ENCODE data around the gene MDM1. TPM values are rescaled to one million over a fixed set of nuclear protein-coding genes. Genes with fewer than 3 reads are reported as not detected.

MDM1 gene
- total and polyA plus RNA-seq, 2 experiments from 2014 or later = 13.6 to 18.9 TPM

GRCh38 chr12:68341822-68342221 is 9.7 kb upstream of the MDM1 start:
- Mint-ChIP-seq H3K9me3 (no peaks in the 10 kb centered on the region), H3K27ac (no peak overlapping the region), H3K27me3 (ENCODE audit: insufficient read depth, low read depth, poor library complexity) (no peaks in the 10 kb centered on the region), H3K4me3 (no peak overlapping the region), H3K36me3 (ENCODE audit: low read depth) (no peaks in the 10 kb centered on the region), H3K4me1 (peaks cover 19% of the 10 kb centered on the region)
- Histone ChIP-seq H3K27me3 (ENCODE audit: insufficient read depth) (no peaks in the 10 kb centered on the region), H3K4me2 (no peak overlapping the region), H3K36me3 (ENCODE audit: insufficient read depth) (no peaks in the 10 kb centered on the region), H4K20me1 (replicated peaks; ENCODE audit: insufficient read depth) (no peaks in the 10 kb centered on the region), H3K4me3 (no peak overlapping the region), H2AFZ (no peak overlapping the region), H3K27ac (ENCODE audit: low read depth) (no peak overlapping the region), H3F3A (replicated peaks; ENCODE audit: low read depth) (no peaks in the 10 kb centered on the region), H3K79me2 (replicated peaks; ENCODE audit: insufficient read depth) (no peaks in the 10 kb centered on the region), H3K9me2 (ENCODE audit: insufficient read depth) (no peaks in the 10 kb centered on the region), H3K4me1 (ENCODE audit: insufficient read depth) (peaks cover 10% of the 10 kb centered on the region)
- TF ChIP-seq ZNF462 (CRISPR knock-in tag; IDR thresholded peaks at IDR 0.05) = no peak
- TF ChIP-seq NANOG (IDR thresholded peaks at IDR 0.05; ENCODE audit: borderline replicate concordance) = no peak
- TF ChIP-seq ETS1 (IDR thresholded peaks at IDR 0.05) = no peak
- TF ChIP-seq EZH2phosphoT487 (IDR thresholded peaks at IDR 0.05; ENCODE audit: unreplicated experiment) = no peak
- TF ChIP-seq ZNF331 (CRISPR knock-in tag; IDR thresholded peaks at IDR 0.05; ENCODE audit: low read depth) = no peak
- TF ChIP-seq REST (IDR thresholded peaks at IDR 0.05; ENCODE audit: unreplicated experiment) = no peak
- TF ChIP-seq JUNB (IDR thresholded peaks at IDR 0.05; ENCODE audit: unreplicated experiment) = no peak
- TF ChIP-seq STAT1 (IDR thresholded peaks at IDR 0.05; ENCODE audit: unreplicated experiment) = no peak
- TF ChIP-seq EZH2 (IDR thresholded peaks at IDR 0.05; ENCODE audit: low read depth, unreplicated experiment) = no peak
- no peak for TF ChIP-seq ZNF114 (CRISPR knock-in tag; IDR thresholded peaks at IDR 0.05)
- TF ChIP-seq CREB1 (CRISPR knock-in tag; IDR thresholded peaks at IDR 0.05; ENCODE audit: low read depth) = no peak
- TF ChIP-seq CTCF (conservative IDR thresholded peaks at IDR 0.05; ENCODE audit: low read depth in 2 of 2) = no peak
- no peak for TF ChIP-seq POLR2AphosphoS5 (IDR thresholded peaks at IDR 0.05; ENCODE audit: low read depth)
- ATAC-seq = no peak
- DNase-seq (ENCODE audit: low spot score) = no peak

Data from GM23338 (cell line).